NOMO-1 (cell line): ENCODE results near the gene HOXB4.
A peak's percentile ranks its signal among the peaks of the same experiment; 100 is the strongest.

Experiments
- DNase-seq, 2 experiments: peaks; one replicate each; lab custom pipeline; 2025; ENCODE audit not compliant: unreplicated experiment in 2 of 2; lab: John Stamatoyannopoulos, UW

HOXB4 gene

DNA sequence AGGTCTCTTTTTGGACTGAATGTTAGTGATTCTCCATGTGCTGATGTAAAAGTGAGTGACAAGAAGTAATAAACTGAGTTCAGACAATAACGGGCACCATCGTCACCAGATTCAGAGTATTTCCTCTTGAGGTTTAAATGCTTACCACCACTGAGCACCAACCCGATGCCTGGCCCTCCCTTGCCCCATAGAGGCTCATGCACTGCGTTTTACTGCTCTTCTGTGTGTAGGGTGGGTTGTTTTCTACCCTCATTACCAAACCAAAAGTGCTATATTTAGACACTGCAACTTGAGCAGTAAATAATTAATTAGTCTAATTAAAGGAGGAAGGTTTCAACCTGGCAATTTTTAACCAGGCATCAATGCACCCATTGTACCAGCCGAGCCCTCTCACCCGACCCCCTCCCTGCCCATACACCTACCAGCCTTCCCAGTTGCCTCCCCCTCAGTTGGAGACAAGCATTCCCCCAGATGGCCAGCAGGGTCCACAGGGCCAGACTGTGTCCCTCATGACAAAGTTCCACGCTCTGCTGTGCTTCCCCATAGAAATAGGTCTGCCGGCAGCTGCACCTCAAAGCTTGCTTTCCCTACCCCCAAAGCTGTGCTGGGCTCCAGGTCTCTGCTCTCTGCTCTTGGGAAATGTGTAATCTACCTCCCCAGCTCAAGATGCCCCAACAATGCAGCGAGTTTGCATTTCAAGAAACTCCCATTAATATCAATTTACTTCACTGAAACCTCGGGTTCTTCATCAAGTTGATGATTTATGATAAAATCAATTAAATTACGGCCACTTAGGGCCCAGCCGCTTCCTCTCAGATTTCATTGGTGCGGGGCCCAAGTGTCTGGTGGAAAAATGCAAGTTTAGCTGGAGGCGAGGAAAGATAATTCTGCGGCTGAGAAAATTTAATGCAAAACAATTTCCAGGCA, 16.0 kb downstream of the HOXB4 start:
- no peak for DNase-seq

DNA sequence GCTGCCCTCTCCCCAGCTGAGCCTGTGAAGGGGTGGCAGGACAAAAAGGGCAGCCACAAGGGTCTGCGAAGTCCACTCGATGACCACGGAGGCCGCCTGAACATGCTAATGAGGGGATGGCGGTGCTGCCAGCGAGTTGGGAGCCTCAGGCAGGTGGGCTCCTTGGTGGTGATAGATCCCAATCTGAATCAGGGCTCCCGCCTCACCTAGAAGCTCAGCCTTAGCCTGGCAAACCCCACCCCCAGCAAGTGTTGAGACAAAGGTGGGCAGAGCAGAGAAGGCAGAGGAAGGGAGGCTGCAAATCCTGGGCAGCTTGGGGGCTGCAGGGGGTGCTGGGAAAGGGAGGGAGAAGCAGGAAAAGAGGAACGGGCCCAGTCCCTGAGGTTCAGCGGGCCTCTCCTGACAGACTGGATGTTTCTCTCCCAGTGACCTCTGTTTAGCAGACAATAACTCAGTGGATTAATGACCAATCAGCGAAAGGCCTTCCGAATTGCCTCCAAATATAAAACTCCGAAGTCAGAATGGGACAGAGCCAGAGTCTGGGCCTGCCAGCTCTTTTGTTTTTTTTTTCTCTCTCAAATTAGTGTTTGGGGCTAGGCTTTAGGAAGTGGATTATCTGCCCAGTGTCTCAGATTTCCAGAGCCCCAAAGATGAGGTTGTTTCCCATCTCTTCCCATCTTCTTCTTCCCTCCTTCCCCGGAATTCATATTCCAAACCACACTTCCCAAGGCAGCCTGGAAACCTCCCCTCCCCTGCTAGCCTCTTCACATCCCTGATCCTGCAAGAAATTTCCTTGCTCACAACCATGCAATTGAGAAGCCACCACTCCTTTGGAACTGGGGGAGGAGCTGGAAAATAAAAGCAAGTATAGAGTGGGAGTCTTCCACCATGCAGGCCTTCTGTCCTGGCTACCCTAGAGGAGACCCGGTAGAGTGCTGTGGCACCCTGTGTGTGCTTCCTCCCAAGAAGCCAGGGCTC, 18.0 kb downstream of the HOXB4 start:
- no peak for DNase-seq

DNA sequence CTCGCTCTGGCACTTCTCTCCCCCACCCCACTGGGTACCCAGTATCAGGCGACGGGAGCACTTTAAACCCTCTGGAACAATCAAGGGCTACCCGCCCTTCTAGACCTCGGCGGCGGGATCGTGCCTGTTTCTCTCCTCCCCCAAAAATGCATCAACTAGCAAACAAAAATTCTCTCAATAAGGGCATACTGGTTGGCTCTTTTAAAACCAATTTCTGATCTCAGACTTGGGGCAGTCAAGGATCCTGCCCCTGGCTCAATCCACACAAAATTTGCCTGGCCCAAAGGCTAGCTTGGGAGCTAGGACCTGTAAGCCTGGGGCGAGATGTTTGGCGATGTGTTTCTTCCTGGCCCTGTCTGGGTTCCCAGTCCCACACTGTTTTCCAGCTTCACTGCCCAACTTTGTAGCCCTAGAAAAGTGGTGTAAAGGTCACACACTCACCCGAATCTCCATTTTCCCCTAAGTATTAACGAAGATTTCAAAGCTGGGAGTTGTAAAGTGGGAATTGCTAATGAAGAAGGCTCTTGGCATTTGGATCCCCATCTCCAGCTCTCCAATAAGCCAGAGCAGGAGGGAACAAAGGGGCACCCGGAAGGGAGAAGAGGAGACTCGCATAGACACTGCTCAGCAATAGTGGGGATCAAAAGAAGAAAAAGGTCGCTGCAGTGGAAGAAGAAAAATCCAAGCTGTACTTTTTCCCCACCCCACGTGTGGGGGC, 18.9 kb downstream of the HOXB4 start:
- DNase-seq, result no peak

GRCh38 chr17:48558831-48559121, 19.4 kb downstream of the HOXB4 start:
- no peak for DNase-seq

- DNase-seq, result no peak
Measured at GRCh38 chr17:48558057-48558830, 19.9 kb downstream of the HOXB4 start.

- no peak for DNase-seq
Measured at GRCh38 chr17:48556576-48557401, 21.4 kb downstream of the HOXB4 start.

GRCh38 chr17:48556229-48556575, 21.9 kb downstream of the HOXB4 start:
- no peak for DNase-seq

- DNase-seq, result peak in 1 of 2 experiments; percentile 21
Measured at GRCh38 chr17:48555258-48556228, 22.6 kb downstream of the HOXB4 start.

DNA sequence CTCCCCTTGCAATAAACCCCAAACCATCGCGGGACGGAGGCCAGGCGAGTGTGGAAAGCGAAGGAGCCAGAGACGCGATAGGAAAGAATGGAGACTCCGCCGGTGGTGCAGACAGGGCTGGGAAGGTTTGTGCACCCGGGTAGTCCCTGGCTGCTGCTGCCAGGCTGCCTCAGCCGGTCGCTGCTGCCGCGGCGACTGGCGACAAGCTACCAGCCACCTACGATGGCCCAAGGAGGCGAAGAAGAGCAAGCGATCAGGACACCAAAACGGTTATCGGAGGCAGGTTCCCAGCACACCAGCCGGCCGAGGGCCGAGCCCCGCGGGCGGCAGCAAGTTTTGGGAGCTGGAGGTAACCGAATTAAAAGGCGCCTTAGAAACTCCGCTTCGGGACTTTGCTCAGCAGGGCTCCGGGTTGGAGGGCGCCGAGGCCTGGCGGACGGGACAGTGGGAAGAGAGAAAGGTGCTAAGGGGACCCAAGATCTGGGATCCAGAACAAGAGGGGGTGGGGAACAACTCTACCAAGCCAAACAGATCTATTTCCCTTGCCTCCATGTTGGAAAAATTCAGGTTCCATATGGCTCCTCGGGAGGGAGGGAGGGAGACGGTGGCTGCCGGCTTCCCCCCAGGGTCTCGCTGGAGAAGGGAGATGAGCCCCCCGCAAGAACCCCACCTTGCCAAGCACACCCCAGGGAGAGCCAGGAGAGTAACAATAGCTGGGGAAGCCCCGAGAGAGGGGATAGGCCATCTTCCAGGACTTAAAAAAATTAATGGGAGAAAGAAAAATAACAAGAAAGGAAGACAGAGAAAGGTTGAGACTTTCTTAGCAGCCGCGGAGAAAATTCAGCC, 23.5 kb downstream of the HOXB4 start:
- DNase-seq, result no peak

GRCh38 chr17:48553826-48554225, 24.3 kb downstream of the HOXB4 start:
- no peak for DNase-seq

DNA sequence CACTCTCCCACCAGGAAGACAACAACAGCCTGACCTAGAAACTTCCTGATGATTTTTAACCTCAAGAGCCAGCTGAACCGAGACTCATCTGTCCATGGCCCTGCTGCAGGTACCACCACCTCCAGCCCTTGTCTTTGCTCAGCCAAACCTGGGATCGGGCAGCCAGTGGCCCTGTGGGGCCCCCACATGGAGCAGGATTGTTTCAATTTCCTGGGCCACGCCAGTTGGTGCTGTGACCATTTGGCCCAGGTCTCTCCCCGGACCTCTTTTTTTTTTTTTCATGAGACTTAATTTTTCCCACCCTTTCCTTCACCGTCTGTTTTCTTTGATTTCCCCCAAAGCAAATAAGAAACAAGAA, 25.0 kb downstream of the HOXB4 start:
- DNase-seq, result no peak

GRCh38 chr17:48552466-48553189, 25.5 kb downstream of the HOXB4 start:
- no peak for DNase-seq

DNA sequence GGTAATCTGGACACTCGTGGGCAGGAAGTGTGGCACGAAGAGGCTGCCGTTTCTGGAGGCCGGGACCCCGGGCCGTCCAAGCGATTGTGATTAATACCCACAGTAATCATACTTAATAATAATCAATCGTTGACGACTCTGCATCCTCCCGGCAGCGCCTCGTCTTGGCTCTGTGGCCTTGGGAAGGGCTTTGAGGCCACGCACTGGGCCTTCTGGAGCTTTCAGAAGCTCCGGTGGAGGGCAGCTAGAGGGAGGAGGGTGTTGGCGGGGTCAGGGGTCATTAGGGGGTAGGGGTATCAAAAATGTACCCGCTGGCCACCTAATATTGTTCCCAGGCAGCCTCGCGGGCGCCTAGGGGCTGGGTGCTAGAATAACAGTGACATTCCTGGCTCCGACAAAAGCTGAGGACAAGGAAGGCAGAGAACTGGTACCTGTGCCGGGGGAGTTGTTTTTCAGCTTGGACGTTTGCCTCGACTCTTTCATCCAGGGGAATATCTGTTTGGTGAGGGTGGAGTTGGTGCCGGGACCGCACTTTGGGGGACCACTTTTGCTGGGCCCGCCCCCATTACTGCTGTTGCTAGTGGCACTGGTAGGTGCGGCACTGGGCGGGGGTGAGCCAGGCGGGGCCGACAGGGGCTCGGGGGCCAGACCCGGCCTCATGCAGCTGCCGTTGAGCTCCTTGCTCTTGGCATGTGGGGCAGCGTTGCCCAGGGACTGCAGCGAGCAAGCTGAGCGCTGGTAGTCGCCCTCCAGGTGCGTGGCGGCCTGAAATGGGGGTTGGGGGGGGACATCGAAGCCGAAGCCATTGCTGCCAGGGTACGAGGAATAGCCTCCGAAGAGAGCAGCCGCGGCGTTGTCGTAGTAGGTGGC, 26.3 kb downstream of the HOXB4 start:
- DNase-seq, result no peak

GRCh38 chr17:48551214-48551555, 27.0 kb downstream of the HOXB4 start:
- DNase-seq, result no peak

DNA sequence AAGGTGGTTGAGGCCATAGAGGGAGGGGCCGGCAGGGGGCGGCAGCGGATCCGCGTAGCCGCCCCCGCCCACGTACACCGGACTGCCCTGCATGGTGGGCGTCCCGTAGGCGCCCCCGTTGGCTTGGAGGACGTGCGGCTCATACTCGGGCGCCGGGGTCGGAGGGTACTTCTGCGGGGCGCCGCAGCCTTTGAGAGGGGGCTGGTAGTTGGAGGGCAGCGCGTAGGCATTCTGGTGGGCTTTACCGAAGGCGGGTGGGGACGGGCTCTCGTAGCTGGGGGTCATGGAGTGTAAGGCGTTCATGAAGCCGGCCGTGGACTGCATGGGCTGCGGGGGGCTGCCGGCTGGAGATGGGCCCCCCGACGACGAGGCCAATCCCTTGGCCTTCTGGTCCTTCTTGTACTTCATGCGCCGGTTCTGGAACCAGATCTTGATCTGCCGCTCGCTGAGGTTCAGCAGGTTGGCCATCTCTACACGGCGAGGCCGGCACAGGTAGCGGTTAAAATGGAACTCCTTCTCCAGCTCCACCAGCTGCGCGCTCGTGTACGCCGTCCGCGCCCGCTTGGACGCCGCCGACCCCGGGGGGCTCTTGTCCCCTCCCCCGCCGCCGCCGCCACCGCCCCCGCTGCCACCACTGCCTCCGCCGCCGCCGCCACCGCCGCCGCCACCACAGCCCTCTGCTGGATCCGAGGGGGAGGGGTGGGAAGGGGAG, 27.5 kb downstream of the HOXB4 start:
- no peak for DNase-seq
